HEK293 (cell line): ENCODE measurements around the gene SPACDR.

Experiments
- MEIS1 ChIP-seq: sonication (generic); formaldehyde crosslinking; IDR thresholded peaks from 2 replicates; pipeline ENCODE4 v1.8.1; 2022; ENCODE audit warnings: missing genetic modification reagents, mild to moderate bottlenecking, borderline replicate concordance
- MZF1 ChIP-seq: fragments of 450-650 bp; formaldehyde crosslinking; IDR thresholded peaks from 2 replicates; pipeline ENCODE4 v1.5.1; 2017; ENCODE audit warnings: missing biosample characterization, missing genetic modification characterization, borderline replicate concordance
- OSR2 ChIP-seq: fragments of 450-650 bp; formaldehyde crosslinking; IDR thresholded peaks from 2 replicates; pipeline ENCODE4 v1.5.1; 2016; ENCODE audit warnings: missing biosample characterization, missing genetic modification characterization
- REPIN1 ChIP-seq: fragments of 450-650 bp; formaldehyde crosslinking; IDR thresholded peaks from 2 replicates; pipeline ENCODE4 v1.5.1; 2017; ENCODE audit warnings: missing biosample characterization, missing genetic modification characterization, low read depth
- SALL2 ChIP-seq: fragments of 450-650 bp; formaldehyde crosslinking; IDR thresholded peaks from 2 replicates; pipeline ENCODE4 v1.5.0; 2017; ENCODE audit warnings: missing biosample characterization, mild to moderate bottlenecking, missing genetic modification characterization, borderline replicate concordance
- ZBTB17 ChIP-seq: fragments of 450-650 bp; formaldehyde crosslinking; IDR thresholded peaks from 2 replicates; pipeline ENCODE4 v1.5.1; 2016; ENCODE audit warnings: missing biosample characterization, missing genetic modification characterization
- ZBTB20 ChIP-seq: fragments of 450-650 bp; formaldehyde crosslinking; IDR thresholded peaks from 2 replicates; pipeline ENCODE4 v1.5.1; 2016; ENCODE audit warnings: missing biosample characterization, missing genetic modification characterization
- ZBTB8A ChIP-seq: fragments of 450-650 bp; formaldehyde crosslinking; IDR thresholded peaks from 2 replicates; pipeline ENCODE4 v1.5.1; 2016; ENCODE audit warnings: missing biosample characterization, missing genetic modification characterization
- ZFHX2 ChIP-seq: fragments of 450-650 bp; formaldehyde crosslinking; conservative IDR thresholded peaks from 2 replicates; pipeline ENCODE4 v1.5.1; 2016; ENCODE audit warnings: missing biosample characterization, missing genetic modification characterization
- ZFP41 ChIP-seq: fragments of 450-650 bp; formaldehyde crosslinking; IDR thresholded peaks from 2 replicates; pipeline ENCODE4 v1.5.1; 2016; ENCODE audit warnings: missing biosample characterization, missing genetic modification characterization, borderline replicate concordance
- ZIC2 ChIP-seq: fragments of 450-650 bp; formaldehyde crosslinking; IDR thresholded peaks from 2 replicates; pipeline ENCODE4 v1.5.1; 2016; ENCODE audit warnings: missing biosample characterization, missing genetic modification characterization
- ZNF10 ChIP-seq: fragments of 450-650 bp; formaldehyde crosslinking; IDR thresholded peaks from 2 replicates; pipeline ENCODE4 v1.5.1; 2017; ENCODE audit warnings: missing biosample characterization, missing genetic modification characterization
- ZNF114 ChIP-seq: fragments of 450-650 bp; formaldehyde crosslinking; IDR thresholded peaks from 2 replicates; pipeline ENCODE4 v1.5.0; 2017; ENCODE audit warnings: missing biosample characterization, missing genetic modification characterization
- ZNF121 ChIP-seq: fragments of 450-650 bp; formaldehyde crosslinking; IDR thresholded peaks from 2 replicates; pipeline ENCODE4 v1.5.1; 2016; ENCODE audit warnings: missing biosample characterization, missing genetic modification characterization
- ZNF221 ChIP-seq: fragments of 450-650 bp; formaldehyde crosslinking; IDR thresholded peaks from 2 replicates; pipeline ENCODE4 v1.5.1; 2017; ENCODE audit warnings: missing biosample characterization, missing genetic modification characterization, borderline replicate concordance
- ZNF391 ChIP-seq: fragments of 450-650 bp; formaldehyde crosslinking; IDR thresholded peaks from 2 replicates; pipeline ENCODE4 v1.5.1; 2016; ENCODE audit warnings: low read depth, missing biosample characterization, missing genetic modification characterization, borderline replicate concordance
- ZNF426 ChIP-seq: fragments of 450-650 bp; formaldehyde crosslinking; IDR thresholded peaks from 2 replicates; pipeline ENCODE4 v1.5.1; 2017; ENCODE audit warnings: missing biosample characterization, missing genetic modification characterization, mild to moderate bottlenecking, inconsistent platforms, moderate library complexity
- ZNF48 ChIP-seq: fragments of 450-650 bp; formaldehyde crosslinking; IDR thresholded peaks from 2 replicates; pipeline ENCODE4 v1.5.1; 2016; ENCODE audit warnings: missing biosample characterization, missing genetic modification characterization
- ZNF621 ChIP-seq: fragments of 450-650 bp; formaldehyde crosslinking; IDR thresholded peaks from 2 replicates; pipeline ENCODE4 v1.5.1; 2017; ENCODE audit warnings: missing biosample characterization, missing genetic modification characterization
- ZNF658 ChIP-seq: fragments of 450-650 bp; formaldehyde crosslinking; IDR thresholded peaks from 2 replicates; pipeline ENCODE4; 2016; ENCODE audit warnings: missing biosample characterization, missing genetic modification characterization
- ZSCAN4 ChIP-seq: fragments of 450-650 bp; formaldehyde crosslinking; IDR thresholded peaks from 2 replicates; pipeline ENCODE4 v1.5.1; 2017; ENCODE audit warnings: missing biosample characterization, missing genetic modification characterization
- TF ChIP-seq, protein P1 (sequence below): fragments of 450-650 bp; formaldehyde crosslinking; IDR thresholded peaks from 2 replicates; pipeline ENCODE4 v1.5.1; 2016; ENCODE audit warnings: missing biosample characterization, missing genetic modification characterization
- TF ChIP-seq, protein P2 (sequence below): fragments of 450-650 bp; IDR thresholded peaks from 2 replicates; pipeline ENCODE4 v1.5.1; 2018; ENCODE audit warnings: missing biosample characterization, missing genetic modification characterization
- TF ChIP-seq, protein P3 (sequence below): IDR thresholded peaks from 2 replicates; pipeline ENCODE4 v1.6.1; 2011; ENCODE audit warnings: mild to moderate bottlenecking, low read depth, low read length, borderline replicate concordance
- TF ChIP-seq, protein P4 (sequence below): fragments of 450-650 bp; formaldehyde crosslinking; IDR thresholded peaks from 2 replicates; pipeline ENCODE4 v1.5.1; 2016; ENCODE audit warnings: missing biosample characterization, missing genetic modification characterization
- TF ChIP-seq, protein P5 (sequence below): fragments of 450-650 bp; formaldehyde crosslinking; conservative IDR thresholded peaks from 2 replicates; pipeline ENCODE4 v1.5.1; 2016; ENCODE audit warnings: low read depth, missing biosample characterization, missing genetic modification characterization

Gene SPACDR

DNA sequence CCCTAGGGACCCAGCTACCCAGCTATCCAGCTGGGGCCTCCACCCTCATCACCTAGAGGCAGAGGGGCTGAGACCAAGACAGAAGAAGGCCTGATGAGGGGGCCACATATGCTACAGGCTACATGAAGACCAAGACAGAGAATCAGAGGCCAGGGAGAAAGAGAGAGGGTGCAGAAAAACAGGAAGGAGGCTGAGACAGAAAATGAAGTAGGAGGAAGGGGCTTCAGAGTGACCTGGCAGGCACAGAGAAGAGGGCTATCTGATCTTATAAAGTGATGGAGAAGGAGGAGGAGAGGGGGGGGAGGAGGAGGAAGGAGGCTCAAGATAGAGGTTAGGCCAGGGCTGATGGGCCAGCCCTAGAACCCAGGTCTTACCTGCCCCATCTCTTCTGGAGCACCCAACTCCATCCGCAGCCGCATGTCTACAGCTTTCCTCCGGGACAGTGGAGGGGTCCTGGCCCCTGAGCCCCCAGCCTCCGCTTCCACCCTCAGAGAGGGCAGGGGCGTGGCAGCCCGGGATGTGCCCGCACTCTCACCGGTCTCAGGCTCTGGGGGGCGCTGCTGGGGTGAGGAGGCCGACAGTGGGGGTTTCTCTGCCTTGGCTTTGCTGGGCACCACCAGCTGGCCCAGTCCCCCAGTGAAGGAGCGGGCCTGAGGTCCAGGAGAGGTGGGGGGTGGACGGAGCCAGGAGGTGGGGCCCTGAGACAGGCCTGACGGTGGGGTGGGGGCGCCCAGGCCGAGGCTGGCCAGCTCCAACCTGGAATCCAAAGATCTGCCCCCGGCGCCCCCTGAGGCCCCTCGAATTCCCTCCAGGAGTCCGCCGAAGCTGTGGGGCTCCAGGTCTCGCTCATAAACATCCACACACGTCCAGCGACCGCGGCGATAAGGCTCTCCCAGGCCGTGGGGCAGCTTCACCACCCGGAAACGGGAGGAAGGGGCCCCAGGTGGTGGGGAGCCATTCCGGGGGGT, 13.1 kb upstream of the SPACDR start (continued):
- TF ChIP-seq, protein P1, sequence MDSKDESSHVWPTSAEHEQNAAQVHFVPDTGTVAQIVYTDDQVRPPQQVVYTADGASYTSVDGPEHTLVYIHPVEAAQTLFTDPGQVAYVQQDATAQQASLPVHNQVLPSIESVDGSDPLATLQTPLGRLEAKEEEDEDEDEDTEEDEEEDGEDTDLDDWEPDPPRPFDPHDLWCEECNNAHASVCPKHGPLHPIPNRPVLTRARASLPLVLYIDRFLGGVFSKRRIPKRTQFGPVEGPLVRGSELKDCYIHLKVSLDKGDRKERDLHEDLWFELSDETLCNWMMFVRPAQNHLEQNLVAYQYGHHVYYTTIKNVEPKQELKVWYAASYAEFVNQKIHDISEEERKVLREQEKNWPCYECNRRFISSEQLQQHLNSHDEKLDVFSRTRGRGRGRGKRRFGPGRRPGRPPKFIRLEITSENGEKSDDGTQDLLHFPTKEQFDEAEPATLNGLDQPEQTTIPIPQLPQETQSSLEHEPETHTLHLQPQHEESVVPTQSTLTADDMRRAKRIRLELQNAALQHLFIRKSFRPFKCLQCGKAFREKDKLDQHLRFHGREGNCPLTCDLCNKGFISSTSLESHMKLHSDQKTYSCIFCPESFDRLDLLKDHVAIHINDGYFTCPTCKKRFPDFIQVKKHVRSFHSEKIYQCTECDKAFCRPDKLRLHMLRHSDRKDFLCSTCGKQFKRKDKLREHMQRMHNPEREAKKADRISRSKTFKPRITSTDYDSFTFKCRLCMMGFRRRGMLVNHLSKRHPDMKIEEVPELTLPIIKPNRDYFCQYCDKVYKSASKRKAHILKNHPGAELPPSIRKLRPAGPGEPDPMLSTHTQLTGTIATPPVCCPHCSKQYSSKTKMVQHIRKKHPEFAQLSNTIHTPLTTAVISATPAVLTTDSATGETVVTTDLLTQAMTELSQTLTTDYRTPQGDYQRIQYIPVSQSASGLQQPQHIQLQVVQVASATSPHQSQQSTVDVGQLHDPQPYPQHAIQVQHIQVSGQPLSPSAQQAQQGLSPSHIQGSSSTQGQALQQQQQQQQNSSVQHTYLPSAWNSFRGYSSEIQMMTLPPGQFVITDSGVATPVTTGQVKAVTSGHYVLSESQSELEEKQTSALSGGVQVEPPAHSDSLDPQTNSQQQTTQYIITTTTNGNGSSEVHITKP: no peak
- TF ChIP-seq OSR2 (tag by site-specific recombination) (no peak), ZNF621 (tag by site-specific recombination) (no peak), ZNF114 (tag by site-specific recombination) (no peak), ZBTB20 (peak; percentile 16; the same call in 1 of the 2 replicates), ZNF391 (no peak), ZNF658 (no peak), ZBTB8A (tag by site-specific recombination) (no peak), ZBTB17 (tag by site-specific recombination) (no peak), ZNF426 (tag by site-specific recombination) (no peak), ZIC2 (peak; percentile 24; the same call in 1 of the 2 replicates), SALL2 (no peak), ZNF48 (tag by site-specific recombination) (no peak), ZSCAN4 (tag by site-specific recombination) (no peak), ZFHX2 (tag by site-specific recombination) (no peak), ZFP41 (tag by site-specific recombination) (no peak), ZNF10 (no peak), MEIS1 (CRISPR knock-in tag) (no peak), ZNF121 (no peak), REPIN1 (tag by site-specific recombination) (no peak), MZF1 (tag by site-specific recombination) (no peak), ZNF221 (no peak)
- TF ChIP-seq, protein P2, sequence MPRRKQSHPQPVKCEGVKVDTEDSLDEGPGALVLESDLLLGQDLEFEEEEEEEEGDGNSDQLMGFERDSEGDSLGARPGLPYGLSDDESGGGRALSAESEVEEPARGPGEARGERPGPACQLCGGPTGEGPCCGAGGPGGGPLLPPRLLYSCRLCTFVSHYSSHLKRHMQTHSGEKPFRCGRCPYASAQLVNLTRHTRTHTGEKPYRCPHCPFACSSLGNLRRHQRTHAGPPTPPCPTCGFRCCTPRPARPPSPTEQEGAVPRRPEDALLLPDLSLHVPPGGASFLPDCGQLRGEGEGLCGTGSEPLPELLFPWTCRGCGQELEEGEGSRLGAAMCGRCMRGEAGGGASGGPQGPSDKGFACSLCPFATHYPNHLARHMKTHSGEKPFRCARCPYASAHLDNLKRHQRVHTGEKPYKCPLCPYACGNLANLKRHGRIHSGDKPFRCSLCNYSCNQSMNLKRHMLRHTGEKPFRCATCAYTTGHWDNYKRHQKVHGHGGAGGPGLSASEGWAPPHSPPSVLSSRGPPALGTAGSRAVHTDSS (tag by site-specific recombination): 0 out of 2 replicates have a peak, but pooled peaks have one; percentile 9
- TF ChIP-seq, protein P3, sequence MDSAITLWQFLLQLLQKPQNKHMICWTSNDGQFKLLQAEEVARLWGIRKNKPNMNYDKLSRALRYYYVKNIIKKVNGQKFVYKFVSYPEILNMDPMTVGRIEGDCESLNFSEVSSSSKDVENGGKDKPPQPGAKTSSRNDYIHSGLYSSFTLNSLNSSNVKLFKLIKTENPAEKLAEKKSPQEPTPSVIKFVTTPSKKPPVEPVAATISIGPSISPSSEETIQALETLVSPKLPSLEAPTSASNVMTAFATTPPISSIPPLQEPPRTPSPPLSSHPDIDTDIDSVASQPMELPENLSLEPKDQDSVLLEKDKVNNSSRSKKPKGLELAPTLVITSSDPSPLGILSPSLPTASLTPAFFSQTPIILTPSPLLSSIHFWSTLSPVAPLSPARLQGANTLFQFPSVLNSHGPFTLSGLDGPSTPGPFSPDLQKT: no peak
- TF ChIP-seq, protein P4, sequence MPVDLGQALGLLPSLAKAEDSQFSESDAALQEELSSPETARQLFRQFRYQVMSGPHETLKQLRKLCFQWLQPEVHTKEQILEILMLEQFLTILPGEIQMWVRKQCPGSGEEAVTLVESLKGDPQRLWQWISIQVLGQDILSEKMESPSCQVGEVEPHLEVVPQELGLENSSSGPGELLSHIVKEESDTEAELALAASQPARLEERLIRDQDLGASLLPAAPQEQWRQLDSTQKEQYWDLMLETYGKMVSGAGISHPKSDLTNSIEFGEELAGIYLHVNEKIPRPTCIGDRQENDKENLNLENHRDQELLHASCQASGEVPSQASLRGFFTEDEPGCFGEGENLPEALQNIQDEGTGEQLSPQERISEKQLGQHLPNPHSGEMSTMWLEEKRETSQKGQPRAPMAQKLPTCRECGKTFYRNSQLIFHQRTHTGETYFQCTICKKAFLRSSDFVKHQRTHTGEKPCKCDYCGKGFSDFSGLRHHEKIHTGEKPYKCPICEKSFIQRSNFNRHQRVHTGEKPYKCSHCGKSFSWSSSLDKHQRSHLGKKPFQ (tag by site-specific recombination): no peak
- TF ChIP-seq, protein P5, sequence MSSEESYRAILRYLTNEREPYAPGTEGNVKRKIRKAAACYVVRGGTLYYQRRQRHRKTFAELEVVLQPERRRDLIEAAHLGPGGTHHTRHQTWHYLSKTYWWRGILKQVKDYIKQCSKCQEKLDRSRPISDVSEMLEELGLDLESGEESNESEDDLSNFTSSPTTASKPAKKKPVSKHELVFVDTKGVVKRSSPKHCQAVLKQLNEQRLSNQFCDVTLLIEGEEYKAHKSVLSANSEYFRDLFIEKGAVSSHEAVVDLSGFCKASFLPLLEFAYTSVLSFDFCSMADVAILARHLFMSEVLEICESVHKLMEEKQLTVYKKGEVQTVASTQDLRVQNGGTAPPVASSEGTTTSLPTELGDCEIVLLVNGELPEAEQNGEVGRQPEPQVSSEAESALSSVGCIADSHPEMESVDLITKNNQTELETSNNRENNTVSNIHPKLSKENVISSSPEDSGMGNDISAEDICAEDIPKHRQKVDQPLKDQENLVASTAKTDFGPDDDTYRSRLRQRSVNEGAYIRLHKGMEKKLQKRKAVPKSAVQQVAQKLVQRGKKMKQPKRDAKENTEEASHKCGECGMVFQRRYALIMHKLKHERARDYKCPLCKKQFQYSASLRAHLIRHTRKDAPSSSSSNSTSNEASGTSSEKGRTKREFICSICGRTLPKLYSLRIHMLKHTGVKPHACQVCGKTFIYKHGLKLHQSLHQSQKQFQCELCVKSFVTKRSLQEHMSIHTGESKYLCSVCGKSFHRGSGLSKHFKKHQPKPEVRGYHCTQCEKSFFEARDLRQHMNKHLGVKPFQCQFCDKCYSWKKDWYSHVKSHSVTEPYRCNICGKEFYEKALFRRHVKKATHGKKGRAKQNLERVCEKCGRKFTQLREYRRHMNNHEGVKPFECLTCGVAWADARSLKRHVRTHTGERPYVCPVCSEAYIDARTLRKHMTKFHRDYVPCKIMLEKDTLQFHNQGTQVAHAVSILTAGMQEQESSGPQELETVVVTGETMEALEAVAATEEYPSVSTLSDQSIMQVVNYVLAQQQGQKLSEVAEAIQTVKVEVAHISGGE (tag by site-specific recombination): no peak
